Activated naive CD4-positive, alpha-beta T cell treated with anti-CD3 and anti-CD28 coated beads, Interleukin-2, amount 10 ng/mL, durations not matched to agents 7 days and 5 days (primary cell): Measurements from ENCODE around the gene NEK10.

ENCODE experiments used
- CTCF ChIA-PET: fragments of 350-600 bp; sonication (Branson Sonifier 250); formaldehyde crosslinking; loops from one replicate; lab custom pipeline; 2021; ENCODE audit warnings: antibody characterized with exemption; lab: Charles Lee
- DNase-seq: peaks from one replicate; pipeline ENCODE4 v3.0.0-alpha.2; 2020
- H3K27ac Mint-ChIP-seq: one replicate; pipeline ENCODE4 v1.8.0; 2021; ENCODE audit warnings: mild to moderate bottlenecking, moderate library complexity, mixed read lengths
- H3K27me3 Mint-ChIP-seq: one replicate; pipeline ENCODE4 v1.8.0; 2021; ENCODE audit warnings: mild to moderate bottlenecking, mixed read lengths
- H3K36me3 Mint-ChIP-seq: one replicate; pipeline ENCODE4 v1.8.0; 2021; ENCODE audit warnings: mixed read lengths
- H3K4me1 Mint-ChIP-seq: one replicate; pipeline ENCODE4 v1.8.0; 2021; ENCODE audit warnings: mixed read lengths
- H3K4me3 Mint-ChIP-seq: one replicate; pipeline ENCODE4 v1.8.0; 2021; ENCODE audit warnings: mild to moderate bottlenecking, moderate library complexity, mixed read lengths
- H3K9me3 Mint-ChIP-seq: one replicate; pipeline ENCODE4 v1.8.0; 2021; ENCODE audit warnings: mixed read lengths

NEK10 gene

GRCh38 chr3:27072810-27073651 is 296.2 kb downstream of the NEK10 start:
- CTCF ChIA-PET, result no interaction called here
- H3K4me3 Mint-ChIP-seq, result no peak overlapping the region
- H3K4me1 Mint-ChIP-seq, result no peaks in the 10 kb centered on the region
- H3K9me3 Mint-ChIP-seq, result peaks cover 2% of the 10 kb centered on the region
- H3K27ac Mint-ChIP-seq, result no peak overlapping the region
- H3K27me3 Mint-ChIP-seq, result no peaks in the 10 kb centered on the region
- no peak for DNase-seq
- H3K36me3 Mint-ChIP-seq, result no peaks in the 10 kb centered on the region

- Mint-ChIP-seq H3K4me3 (no peak overlapping the region), H3K36me3 (no peaks in the 10 kb centered on the region), H3K4me1 (no peaks in the 10 kb centered on the region), H3K27ac (no peak overlapping the region), H3K27me3 (no peaks in the 10 kb centered on the region), H3K9me3 (peaks cover 7% of the 10 kb centered on the region)
- CTCF ChIA-PET, result no interaction called here
- DNase-seq, result no peak
Measured at GRCh38 chr3:27060336-27060735, 308.8 kb downstream of the NEK10 start.
